ENCODE measurements around the gene MGAT5. TPM values are rescaled to one million over a fixed set of nuclear protein-coding genes. Genes with fewer than 3 reads are reported as not detected.

The MGAT5 gene
- total RNA-seq, 1 experiment from 2014 or later = 52.4 TPM

DNA sequence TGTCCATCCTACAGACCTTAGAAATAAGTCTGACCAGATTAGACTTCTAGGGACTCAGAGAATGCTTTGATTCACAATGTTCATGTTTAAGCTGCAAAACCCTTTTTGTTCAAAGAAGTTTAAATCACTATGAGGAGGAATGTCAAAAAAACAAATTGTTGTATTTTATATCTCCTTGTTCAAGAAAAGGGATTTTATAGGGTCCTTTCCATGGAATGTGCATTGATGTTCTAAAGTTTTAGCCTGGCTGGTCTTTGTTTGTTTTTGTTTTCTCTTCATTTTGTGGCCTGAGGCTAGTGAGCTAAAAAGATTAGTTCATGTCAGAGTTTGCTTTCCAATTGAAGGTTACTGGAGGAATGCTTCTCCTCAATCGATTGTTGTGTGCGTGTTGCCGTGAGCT is 77.2 kb downstream of the MGAT5 start:
- ChIA-PET POLR2A (no interaction called here), CTCF (no interaction called here)
- ATAC-seq = no peak
- no peak for DNase-seq (ENCODE audit: low spot score)
- Mint-ChIP-seq H3K9me3 (peaks cover 10% of the 10 kb centered on the region), H3K4me1 (no peaks in the 10 kb centered on the region; the same call in 1 of the 2 replicates), H3K4me3 (no peak overlapping the region), H3K36me3 (peaks cover 11% of the 10 kb centered on the region), H3K27me3 (ENCODE audit: low read depth) (no peaks in the 10 kb centered on the region), H3K27ac (no peak overlapping the region)
- TF ChIP-seq TEAD4 (CRISPR knock-in tag; IDR thresholded peaks at IDR 0.05) = no peak
- TF ChIP-seq ZBTB21 (CRISPR knock-in tag; IDR thresholded peaks at IDR 0.05; ENCODE audit: borderline replicate concordance) = no peak

DNA sequence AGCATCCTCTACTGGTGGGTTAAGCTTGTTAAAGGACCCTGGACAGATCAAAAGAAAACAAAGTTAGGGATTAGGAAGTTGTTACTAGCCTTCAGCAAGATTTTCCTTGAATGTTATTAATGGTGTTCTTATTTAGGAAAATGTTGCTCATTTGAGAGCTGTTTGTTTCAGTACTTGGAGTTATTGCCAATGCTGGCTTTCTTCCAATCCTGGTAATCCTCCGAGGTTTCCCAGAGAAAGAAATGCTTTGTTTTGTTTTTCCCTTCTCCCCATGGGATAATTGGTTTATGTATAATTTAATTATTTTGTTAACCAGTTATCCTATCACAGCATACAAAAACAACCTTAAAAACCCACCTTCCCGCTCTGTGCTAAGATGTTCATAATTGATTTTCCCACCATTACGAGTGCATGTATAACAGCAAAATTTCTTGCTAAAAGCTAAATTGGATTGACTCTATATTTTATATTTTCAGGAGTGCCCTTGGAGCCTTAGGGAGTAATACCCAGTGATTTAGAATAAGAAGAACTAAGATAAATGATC is 79.8 kb downstream of the MGAT5 start:
- peaks cover 10% of the 10 kb centered on the region for H3K9me3 Mint-ChIP-seq
- POLR2A ChIA-PET = no interaction called here

DNA sequence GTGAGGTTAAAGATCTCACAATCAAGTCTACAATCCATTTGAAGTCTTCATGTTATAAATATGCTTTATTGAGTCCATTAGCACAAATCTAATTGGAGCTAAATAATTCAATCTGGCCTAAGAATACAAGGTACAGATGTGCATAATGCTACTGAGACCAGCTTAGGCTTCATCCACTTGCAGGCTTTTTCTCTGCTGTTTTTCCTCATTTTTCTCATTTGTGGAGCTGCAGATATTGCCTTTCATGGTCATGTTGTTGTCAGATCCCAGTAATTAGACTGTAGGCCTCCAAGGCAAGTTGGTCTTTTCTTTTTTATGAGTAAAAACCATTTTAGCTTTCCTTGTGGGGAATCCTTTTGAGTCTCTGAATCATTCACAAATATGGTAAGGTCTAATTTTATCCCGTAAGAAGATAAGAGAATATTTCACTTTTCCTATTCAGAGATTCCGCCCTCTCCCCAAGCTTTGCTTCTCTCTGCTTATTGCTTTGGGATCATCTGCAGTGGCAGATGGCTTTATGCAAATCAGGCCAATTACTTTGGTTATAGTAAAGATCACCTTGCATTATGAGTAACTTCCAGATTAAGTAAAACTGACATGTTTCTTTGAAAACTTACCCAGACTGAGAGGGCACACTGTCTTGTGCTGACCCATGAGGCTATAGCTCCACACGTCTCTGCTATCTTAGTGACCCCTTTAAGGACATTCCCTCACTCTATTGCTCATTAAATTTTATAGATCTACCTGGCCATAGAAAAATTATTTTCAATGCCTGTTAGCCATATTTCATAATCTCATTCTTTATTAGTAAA is 80.9 kb downstream of the MGAT5 start:
- Mint-ChIP-seq H3K27ac (no peak overlapping the region), H3K27me3 (ENCODE audit: low read depth) (no peaks in the 10 kb centered on the region), H3K4me1 (no peaks in the 10 kb centered on the region), H3K36me3 (peaks cover 11% of the 10 kb centered on the region), H3K9me3 (peaks cover 10% of the 10 kb centered on the region), H3K4me3 (no peak overlapping the region)
- ChIA-PET POLR2A (no interaction called here), CTCF (interaction anchor here (1.3 kb wide), 2 partner anchors 77 to 116 kb away, joined by 3 read pairs; no protein-coding TSS in a partner anchor)
- TF ChIP-seq, protein P1, sequence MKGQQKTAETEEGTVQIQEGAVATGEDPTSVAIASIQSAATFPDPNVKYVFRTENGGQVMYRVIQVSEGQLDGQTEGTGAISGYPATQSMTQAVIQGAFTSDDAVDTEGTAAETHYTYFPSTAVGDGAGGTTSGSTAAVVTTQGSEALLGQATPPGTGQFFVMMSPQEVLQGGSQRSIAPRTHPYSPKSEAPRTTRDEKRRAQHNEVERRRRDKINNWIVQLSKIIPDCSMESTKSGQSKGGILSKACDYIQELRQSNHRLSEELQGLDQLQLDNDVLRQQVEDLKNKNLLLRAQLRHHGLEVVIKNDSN (CRISPR knock-in tag; IDR thresholded peaks at IDR 0.05) = no peak
- TF ChIP-seq PRRX2 (CRISPR knock-in tag; IDR thresholded peaks at IDR 0.05) = no peak
- TF ChIP-seq, protein P2, sequence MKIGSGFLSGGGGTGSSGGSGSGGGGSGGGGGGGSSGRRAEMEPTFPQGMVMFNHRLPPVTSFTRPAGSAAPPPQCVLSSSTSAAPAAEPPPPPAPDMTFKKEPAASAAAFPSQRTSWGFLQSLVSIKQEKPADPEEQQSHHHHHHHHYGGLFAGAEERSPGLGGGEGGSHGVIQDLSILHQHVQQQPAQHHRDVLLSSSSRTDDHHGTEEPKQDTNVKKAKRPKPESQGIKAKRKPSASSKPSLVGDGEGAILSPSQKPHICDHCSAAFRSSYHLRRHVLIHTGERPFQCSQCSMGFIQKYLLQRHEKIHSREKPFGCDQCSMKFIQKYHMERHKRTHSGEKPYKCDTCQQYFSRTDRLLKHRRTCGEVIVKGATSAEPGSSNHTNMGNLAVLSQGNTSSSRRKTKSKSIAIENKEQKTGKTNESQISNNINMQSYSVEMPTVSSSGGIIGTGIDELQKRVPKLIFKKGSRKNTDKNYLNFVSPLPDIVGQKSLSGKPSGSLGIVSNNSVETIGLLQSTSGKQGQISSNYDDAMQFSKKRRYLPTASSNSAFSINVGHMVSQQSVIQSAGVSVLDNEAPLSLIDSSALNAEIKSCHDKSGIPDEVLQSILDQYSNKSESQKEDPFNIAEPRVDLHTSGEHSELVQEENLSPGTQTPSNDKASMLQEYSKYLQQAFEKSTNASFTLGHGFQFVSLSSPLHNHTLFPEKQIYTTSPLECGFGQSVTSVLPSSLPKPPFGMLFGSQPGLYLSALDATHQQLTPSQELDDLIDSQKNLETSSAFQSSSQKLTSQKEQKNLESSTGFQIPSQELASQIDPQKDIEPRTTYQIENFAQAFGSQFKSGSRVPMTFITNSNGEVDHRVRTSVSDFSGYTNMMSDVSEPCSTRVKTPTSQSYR (CRISPR knock-in tag; IDR thresholded peaks at IDR 0.05) = no peak
- TF ChIP-seq TEAD4 (CRISPR knock-in tag; IDR thresholded peaks at IDR 0.05) = no peak
- TF ChIP-seq RELA (CRISPR knock-in tag; IDR thresholded peaks at IDR 0.05; ENCODE audit: borderline replicate concordance) = no peak
- TF ChIP-seq ESRRA (CRISPR knock-in tag; IDR thresholded peaks at IDR 0.05; ENCODE audit: borderline replicate concordance) = no peak
- TF ChIP-seq, protein P3, sequence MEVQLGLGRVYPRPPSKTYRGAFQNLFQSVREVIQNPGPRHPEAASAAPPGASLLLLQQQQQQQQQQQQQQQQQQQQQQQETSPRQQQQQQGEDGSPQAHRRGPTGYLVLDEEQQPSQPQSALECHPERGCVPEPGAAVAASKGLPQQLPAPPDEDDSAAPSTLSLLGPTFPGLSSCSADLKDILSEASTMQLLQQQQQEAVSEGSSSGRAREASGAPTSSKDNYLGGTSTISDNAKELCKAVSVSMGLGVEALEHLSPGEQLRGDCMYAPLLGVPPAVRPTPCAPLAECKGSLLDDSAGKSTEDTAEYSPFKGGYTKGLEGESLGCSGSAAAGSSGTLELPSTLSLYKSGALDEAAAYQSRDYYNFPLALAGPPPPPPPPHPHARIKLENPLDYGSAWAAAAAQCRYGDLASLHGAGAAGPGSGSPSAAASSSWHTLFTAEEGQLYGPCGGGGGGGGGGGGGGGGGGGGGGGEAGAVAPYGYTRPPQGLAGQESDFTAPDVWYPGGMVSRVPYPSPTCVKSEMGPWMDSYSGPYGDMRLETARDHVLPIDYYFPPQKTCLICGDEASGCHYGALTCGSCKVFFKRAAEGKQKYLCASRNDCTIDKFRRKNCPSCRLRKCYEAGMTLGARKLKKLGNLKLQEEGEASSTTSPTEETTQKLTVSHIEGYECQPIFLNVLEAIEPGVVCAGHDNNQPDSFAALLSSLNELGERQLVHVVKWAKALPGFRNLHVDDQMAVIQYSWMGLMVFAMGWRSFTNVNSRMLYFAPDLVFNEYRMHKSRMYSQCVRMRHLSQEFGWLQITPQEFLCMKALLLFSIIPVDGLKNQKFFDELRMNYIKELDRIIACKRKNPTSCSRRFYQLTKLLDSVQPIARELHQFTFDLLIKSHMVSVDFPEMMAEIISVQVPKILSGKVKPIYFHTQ (CRISPR knock-in tag; IDR thresholded peaks at IDR 0.05) = no peak
- no peak for TF ChIP-seq ZNF416 (CRISPR knock-in tag; IDR thresholded peaks at IDR 0.05)
- ATAC-seq (no peak), DNase-seq (ENCODE audit: low spot score) (no peak)

More for the DNA sequence above, 79.8 kb downstream of the MGAT5 start:
- TF ChIP-seq, protein P1 (CRISPR knock-in tag; IDR thresholded peaks at IDR 0.05) = no peak
- TF ChIP-seq JUN (CRISPR knock-in tag; IDR thresholded peaks at IDR 0.05) (no peak), FOXK1 (CRISPR knock-in tag; IDR thresholded peaks at IDR 0.05) (no peak)
- TF ChIP-seq, protein P2 (CRISPR knock-in tag; IDR thresholded peaks at IDR 0.05) = no peak
- TF ChIP-seq, protein P4, sequence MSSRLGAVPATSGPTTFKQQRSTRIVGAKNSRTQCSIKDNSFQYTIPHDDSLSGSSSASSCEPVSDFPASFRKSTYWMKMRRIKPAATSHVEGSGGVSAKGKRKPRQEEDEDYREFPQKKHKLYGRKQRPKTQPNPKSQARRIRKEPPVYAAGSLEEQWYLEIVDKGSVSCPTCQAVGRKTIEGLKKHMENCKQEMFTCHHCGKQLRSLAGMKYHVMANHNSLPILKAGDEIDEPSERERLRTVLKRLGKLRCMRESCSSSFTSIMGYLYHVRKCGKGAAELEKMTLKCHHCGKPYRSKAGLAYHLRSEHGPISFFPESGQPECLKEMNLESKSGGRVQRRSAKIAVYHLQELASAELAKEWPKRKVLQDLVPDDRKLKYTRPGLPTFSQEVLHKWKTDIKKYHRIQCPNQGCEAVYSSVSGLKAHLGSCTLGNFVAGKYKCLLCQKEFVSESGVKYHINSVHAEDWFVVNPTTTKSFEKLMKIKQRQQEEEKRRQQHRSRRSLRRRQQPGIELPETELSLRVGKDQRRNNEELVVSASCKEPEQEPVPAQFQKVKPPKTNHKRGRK (CRISPR knock-in tag; IDR thresholded peaks at IDR 0.05; ENCODE audit: borderline replicate concordance) = no peak
- Mint-ChIP-seq H3K36me3 (peaks cover 11% of the 10 kb centered on the region), H3K4me3 (no peak overlapping the region), H3K27me3 (ENCODE audit: low read depth) (no peaks in the 10 kb centered on the region), H3K27ac (no peak overlapping the region), H3K4me1 (no peaks in the 10 kb centered on the region)
- ATAC-seq = no peak
- no peak for DNase-seq (ENCODE audit: low spot score)
- CTCF ChIA-PET = interaction anchor here (1.3 kb wide), 1 partner anchor 78 kb away, joined by 3 read pairs; no protein-coding TSS in a partner anchor
